AG09319 (cell line): ENCODE measurements around the gene GAS1.

Source experiments
- DNase-seq: peaks from one replicate; pipeline ENCODE4 v3.0.0-alpha.2; 2010; ENCODE audit warnings: low read depth; ENCODE audit errors: extremely low read depth
- TF ChIP-seq, protein P1 (sequence below): IDR thresholded peaks from 2 replicates; pipeline ENCODE4 v1.5.1; 2011; ENCODE audit warnings: low read depth, mild to moderate bottlenecking, inconsistent platforms, low read length, moderate library complexity

Gene GAS1

DNA sequence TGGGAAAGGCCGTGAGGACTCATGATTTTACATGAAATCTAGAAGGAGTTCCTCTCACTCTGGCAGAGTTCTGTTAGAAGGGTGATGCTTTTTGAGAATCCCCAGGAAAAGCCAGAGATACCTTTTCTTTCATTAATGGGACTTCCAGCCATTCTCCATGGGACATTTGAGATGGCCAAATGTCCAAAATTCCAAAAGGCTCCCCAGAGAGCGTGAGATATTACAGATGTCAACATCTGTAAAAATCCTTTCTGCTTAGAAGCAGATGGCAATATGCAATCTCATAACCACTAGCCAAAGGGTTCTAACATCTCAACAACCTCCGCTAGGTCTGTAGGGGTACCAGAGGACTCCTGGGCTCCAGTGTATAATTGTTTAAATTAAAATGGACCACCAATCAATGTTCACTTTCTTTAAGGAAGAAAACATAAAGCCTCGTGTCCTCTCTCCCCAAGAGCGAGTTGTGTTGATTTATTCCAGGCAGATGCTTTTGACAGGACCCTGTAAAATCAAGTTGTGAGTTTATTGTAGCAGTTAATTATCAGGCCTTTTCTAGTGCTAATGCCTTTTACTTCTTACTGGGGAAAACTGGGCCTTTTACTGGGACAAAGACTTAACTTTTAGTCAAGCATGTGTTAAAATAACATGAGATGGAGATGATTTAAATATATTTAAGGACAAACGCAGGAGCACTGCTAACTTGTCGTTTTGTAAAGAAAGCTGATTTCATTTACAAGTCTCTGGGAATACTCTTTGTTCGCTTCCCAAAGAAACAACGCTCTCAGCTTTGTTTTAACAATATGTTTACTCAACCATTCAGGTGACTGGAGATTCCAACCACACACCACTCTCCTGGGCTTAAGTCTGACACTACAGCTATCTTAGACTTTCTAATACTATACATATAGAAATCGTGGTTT, 4.8 kb downstream of the GAS1 start:
- TF ChIP-seq, protein P1, sequence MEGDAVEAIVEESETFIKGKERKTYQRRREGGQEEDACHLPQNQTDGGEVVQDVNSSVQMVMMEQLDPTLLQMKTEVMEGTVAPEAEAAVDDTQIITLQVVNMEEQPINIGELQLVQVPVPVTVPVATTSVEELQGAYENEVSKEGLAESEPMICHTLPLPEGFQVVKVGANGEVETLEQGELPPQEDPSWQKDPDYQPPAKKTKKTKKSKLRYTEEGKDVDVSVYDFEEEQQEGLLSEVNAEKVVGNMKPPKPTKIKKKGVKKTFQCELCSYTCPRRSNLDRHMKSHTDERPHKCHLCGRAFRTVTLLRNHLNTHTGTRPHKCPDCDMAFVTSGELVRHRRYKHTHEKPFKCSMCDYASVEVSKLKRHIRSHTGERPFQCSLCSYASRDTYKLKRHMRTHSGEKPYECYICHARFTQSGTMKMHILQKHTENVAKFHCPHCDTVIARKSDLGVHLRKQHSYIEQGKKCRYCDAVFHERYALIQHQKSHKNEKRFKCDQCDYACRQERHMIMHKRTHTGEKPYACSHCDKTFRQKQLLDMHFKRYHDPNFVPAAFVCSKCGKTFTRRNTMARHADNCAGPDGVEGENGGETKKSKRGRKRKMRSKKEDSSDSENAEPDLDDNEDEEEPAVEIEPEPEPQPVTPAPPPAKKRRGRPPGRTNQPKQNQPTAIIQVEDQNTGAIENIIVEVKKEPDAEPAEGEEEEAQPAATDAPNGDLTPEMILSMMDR, result no peak
- DNase-seq, result no peak

DNA sequence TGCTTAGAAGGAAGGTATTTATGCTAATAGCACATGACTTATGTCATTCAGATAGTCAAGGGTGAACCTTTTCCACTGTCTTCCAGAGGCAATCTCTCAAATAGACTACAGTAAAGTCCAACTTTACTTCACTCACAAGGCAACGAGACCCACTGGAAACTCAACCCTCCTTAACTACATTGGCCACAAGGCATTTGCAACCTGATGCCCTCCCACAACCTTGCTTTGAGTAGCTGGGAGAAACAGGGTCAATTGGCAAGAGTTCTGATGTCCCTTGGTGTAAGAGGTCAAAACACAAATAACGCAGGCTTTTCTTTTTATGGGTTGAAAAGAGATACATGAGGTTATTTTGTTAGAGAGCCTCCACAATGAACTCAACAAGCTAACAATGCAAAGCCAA, 6.1 kb downstream of the GAS1 start:
- TF ChIP-seq, protein P1, result no peak
- DNase-seq, result no peak

DNA sequence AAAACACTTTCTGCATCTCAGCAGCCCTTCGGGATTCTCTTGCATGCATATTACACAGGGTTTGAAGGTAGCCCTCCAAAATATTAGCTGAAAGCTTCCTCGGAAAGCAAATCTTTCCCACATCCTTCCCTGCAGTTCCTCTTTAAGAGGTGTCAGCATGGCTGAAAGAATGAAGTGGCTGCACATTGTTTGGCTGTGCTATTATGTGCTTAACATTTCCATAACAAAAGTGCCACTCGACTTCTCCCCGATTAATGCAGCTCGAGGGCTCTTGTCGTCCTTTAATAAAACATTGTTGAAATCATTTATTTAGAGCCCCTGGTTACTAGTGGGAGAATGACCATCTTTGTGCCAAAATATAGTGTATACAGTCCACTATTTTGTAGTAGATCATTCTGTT, 6.5 kb downstream of the GAS1 start:
- no peak for DNase-seq

DNA sequence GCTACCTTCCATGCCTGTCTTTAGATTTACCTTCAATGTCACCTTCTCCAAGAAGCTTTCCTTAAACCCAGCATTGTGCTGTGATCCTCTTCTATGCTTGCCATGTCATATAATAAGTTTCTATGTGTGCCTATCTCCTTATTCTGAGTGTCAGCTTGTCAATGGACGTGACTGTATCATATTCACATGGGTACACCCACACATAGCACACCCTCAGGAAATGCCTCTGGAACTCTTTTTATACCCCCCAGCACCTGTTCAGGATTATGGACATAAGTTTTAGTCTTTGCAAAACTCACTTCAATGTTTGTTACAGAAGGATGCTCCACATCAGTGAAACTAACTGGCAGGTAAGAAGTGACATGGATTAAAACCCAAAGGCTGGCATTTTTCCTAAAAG, 7.4 kb downstream of the GAS1 start:
- no peak for DNase-seq
- TF ChIP-seq, protein P1, result no peak

More for the DNA sequence above, 6.5 kb downstream of the GAS1 start:
- TF ChIP-seq, protein P1, result no peak

DNA sequence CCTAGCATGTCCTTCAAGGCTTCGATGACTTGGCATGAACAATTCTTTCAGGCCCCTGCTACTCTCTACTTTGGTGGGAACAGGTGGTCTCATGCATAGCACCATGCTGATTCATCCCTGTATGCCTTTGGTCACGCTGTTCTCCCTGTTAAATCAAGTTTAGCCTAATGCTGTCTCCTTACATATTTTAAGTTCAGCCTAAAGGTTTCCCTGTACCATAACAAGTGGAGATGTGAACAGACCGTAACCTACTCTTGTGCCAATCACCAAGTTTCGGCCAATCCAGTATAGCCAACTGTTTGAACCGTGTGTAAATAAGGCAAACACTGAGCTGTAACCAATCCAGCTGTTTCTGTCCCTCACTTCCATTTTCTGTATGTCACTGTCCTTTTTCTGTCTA, 8.0 kb downstream of the GAS1 start:
- no peak for DNase-seq

DNA sequence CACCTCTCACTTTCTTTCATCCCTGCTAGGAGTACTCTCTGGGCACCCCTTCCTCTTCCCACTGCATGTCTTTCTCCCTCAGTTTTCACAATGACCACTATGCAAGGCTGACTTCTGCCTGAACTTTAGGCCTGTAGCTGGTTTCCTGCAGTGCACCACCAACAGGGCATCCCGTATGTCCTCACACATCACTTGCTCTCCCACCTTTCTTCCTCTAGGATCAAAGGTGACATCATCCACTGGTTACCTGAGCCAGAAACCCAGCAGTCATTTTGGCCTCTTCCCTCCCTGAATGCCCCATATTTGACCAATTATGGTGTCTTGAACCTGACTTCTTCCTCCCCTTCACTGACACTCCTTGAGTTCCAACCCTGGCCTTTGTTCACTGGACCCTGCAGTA, 8.5 kb downstream of the GAS1 start:
- TF ChIP-seq, protein P1, result no peak
- no peak for DNase-seq

More for the DNA sequence above, 8.0 kb downstream of the GAS1 start:
- TF ChIP-seq, protein P1, result no peak

DNA sequence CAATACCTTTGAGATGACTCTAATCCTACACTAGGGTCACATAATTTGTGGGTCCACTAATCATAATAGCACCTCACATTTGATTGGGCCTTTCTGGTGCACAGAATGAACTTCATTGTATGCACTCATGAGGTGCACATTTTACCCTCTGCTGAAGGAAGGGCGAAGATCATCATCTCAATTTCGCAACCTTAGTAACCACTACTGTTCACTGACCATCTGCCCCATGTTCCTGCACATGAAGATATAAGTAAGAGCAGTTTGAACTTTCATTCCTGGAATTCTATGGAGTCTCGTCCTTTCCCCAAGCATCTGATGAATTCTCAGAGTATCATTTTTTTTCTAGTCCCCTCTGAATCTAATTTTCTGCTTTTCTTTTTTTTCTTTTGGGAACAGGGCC, 21.2 kb downstream of the GAS1 start:
- DNase-seq, result no peak
- TF ChIP-seq, protein P1, result no peak
